Cardiac septum (tissue), 1 donor: Measurements from ENCODE around the gene USP9Y. TPM values are rescaled to one million over a fixed set of nuclear protein-coding genes. Genes with fewer than 3 reads are reported as not detected.
"Not testable (repeated sequence)": the region's sequence is repeated elsewhere in the genome, so short reads cannot be mapped to it uniquely, and the experiment has no call there.

ENCODE experiments used
- DNase-seq: peaks from one replicate; pipeline ENCODE4 v3.0.0-alpha.2; 2020; ENCODE audit warnings: low spot score
- intact Hi-C: fragments of 100-400 bp; cut with DNase I; formaldehyde crosslinking; loops from one replicate; pipeline ENCODE4 v1.14.0; 2022
- long read RNA-seq: library from polyadenylated mRNA; unstranded; transcript quantifications from one replicate; pipeline ENCODE4 v2.0.0, GENCODE V29; 2021
- total RNA-seq: library from RNA; stranded (reverse); fragmentation: NEBNext Ultra II Directional; extraction: Animal tissue kit (Norgen Biotek cat#: 25700); gene quantifications from one replicate; pipeline ENCODE4 v1.2.1, GENCODE V29; 2021
- donor health status: DM: no; HTN: no; CAD: no.

USP9Y gene
- not detected for total RNA-seq
- long read RNA-seq: 0 reads

- intact Hi-C loops: no loop called here
- DNase-seq: no peak
Measured at GRCh38 chrY:12701181-12701695, at the start of gene USP9Y. Gene USP9Y, plus strand, starts transcription at chrY:12701231. Its CDS starts 8,217 bp downstream, at chrY:12709448.

- intact Hi-C loops: no loop called here
- DNase-seq: no peak
Measured at GRCh38 chrY:12651621-12652036, 49.4 kb upstream of the USP9Y start.

- intact Hi-C loops: no loop called here
- no peak for DNase-seq
Measured at GRCh38 chrY:12661745-12662681, 39.0 kb upstream of the USP9Y start.

- DNase-seq: no peak
- intact Hi-C loops: no loop called here
Measured at GRCh38 chrY:12662745-12663591, 38.1 kb upstream of the USP9Y start.

GRCh38 chrY:12663845-12664244 is 37.2 kb upstream of the USP9Y start:
- intact Hi-C loops, DNase-seq: not testable (repeated sequence)

GRCh38 chrY:12678111-12678510 is 22.9 kb upstream of the USP9Y start:
- no peak for DNase-seq
- intact Hi-C loops: no loop called here

GRCh38 chrY:12681535-12681934 is 19.5 kb upstream of the USP9Y start:
- DNase-seq: no peak
- intact Hi-C loops: no loop called here

- no peak for DNase-seq
- intact Hi-C loops: no loop called here
Measured at GRCh38 chrY:12688337-12688736, 12.7 kb upstream of the USP9Y start.

- intact Hi-C loops: no loop called here
- no peak for DNase-seq
Measured at GRCh38 chrY:12700087-12700486, 944 bp upstream of the USP9Y start.

- intact Hi-C loops: no loop called here
- no peak for DNase-seq
Measured at GRCh38 chrY:12702174-12702573, 1.1 kb downstream of the USP9Y start.

- intact Hi-C loops: no loop called here
- no peak for DNase-seq
Measured at GRCh38 chrY:12710460-12710859, 9.4 kb downstream of the USP9Y start.

- DNase-seq: no peak
- intact Hi-C loops: no loop called here
Measured at GRCh38 chrY:12715376-12715775, 14.3 kb downstream of the USP9Y start.

- intact Hi-C loops: no loop called here
- no peak for DNase-seq
Measured at GRCh38 chrY:12729746-12730145, 28.7 kb downstream of the USP9Y start.

- intact Hi-C loops: no loop called here
- no peak for DNase-seq
Measured at GRCh38 chrY:12733625-12734024, 32.6 kb downstream of the USP9Y start.

GRCh38 chrY:12734051-12734450 is 33.0 kb downstream of the USP9Y start:
- intact Hi-C loops: no loop called here
- no peak for DNase-seq

- DNase-seq: no peak
- intact Hi-C loops: no loop called here
Measured at GRCh38 chrY:12741414-12741813, 40.4 kb downstream of the USP9Y start.

- intact Hi-C loops: no loop called here
- no peak for DNase-seq
Measured at GRCh38 chrY:12742725-12743124, 41.7 kb downstream of the USP9Y start.

- DNase-seq: no peak
- intact Hi-C loops: no loop called here
Measured at GRCh38 chrY:12744091-12744490, 43.1 kb downstream of the USP9Y start.

- DNase-seq: no peak
- intact Hi-C loops: no loop called here
Measured at GRCh38 chrY:12749293-12749692, 48.3 kb downstream of the USP9Y start.

GRCh38 chrY:12752856-12753255 is 51.8 kb downstream of the USP9Y start:
- intact Hi-C loops: no loop called here

More at GRCh38 chrY:12752856-12753255, 51.8 kb downstream of the USP9Y start:
- DNase-seq: no peak
